Measurements from ENCODE around the gene DGKG.

DGKG gene

GRCh38 chr3:186209810-186210752, 152.0 kb downstream of the DGKG start:
- DNase-seq (ENCODE audit: low read depth) = no peak

DNA sequence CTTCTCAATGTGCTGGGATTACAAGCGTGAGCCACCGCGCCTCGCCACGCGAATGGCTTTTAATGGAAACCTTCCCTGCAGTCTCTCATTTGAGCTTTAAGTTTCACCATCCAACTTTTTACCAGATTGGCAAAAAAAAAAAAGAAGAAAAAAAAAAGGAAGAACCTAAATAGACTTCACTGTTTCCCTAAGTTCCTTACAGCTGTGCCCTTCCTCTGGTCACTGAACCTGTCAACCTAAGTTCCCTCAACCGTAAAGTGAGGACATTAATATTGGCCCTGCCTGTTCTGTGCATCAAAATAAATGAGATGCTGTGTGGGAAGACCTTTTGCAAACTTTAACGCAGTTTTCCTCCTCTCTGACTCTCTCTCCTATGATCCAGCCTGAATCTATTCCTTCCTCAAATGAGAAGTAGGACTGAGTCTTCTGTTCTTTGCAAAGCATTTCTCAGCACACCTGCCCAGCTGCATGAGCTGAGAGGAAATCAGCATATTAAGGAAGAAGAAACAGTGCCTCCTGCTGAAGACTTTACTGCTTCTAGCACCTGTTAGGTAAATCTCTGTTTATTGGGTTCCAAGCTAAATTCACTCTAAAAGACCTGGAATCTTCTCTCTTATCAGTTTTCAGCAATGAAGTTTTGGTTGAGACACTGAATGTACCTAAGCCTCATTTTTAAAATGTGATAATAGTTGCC, 153.6 kb downstream of the DGKG start:
- no peak for DNase-seq (ENCODE audit: low read depth)

- no peak for DNase-seq (ENCODE audit: low read depth)
Measured at GRCh38 chr3:186207515-186207914, 154.5 kb downstream of the DGKG start.

- no peak for DNase-seq (ENCODE audit: low read depth)
Measured at GRCh38 chr3:186200726-186201125, 161.3 kb downstream of the DGKG start.

DNA sequence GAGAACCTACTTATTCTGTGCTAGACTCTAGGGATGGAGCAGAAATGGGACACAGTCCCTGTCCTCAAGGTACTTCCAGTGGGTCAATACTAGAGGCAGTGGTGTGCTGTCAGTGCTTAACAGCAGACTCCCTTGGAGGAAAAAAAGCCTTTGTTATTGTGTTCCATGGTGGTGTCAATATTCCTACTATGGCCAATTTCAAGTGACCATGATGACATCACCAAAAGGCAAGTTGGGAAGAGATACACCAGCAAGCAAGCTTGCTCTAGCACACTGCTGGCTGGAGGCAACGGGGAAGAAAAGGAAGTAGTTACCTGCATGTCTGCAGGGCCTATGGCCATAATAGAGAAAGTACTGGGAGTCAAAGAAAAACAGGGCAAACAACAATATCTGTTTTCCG, 163.6 kb downstream of the DGKG start:
- DNase-seq (ENCODE audit: low read depth) = no peak

GRCh38 chr3:186194451-186194811, 167.6 kb downstream of the DGKG start:
- no peak for DNase-seq (ENCODE audit: low read depth)

- no peak for DNase-seq (ENCODE audit: low read depth)
Measured at GRCh38 chr3:186193534-186194450, 168.2 kb downstream of the DGKG start.

DNA sequence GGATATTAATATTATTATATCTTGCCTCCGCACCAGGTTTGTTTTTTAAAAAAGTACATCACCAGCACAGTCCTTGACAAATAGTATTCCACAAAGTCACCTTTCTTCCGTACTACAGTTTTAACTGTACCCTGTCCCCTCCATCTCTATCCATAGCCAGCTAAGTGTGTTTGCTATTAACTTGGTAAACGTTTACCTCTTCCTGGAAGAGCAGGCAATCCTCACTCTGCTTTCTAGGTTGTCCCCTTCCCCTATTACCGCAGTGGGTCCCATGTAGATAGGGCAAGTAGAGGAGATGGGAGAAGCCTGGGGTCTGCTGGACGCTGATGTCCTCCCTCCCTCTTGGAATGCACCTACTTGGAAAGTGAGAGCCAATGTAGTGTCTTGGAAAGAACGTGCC, 169.2 kb downstream of the DGKG start:
- no peak for DNase-seq (ENCODE audit: low read depth)

DNA sequence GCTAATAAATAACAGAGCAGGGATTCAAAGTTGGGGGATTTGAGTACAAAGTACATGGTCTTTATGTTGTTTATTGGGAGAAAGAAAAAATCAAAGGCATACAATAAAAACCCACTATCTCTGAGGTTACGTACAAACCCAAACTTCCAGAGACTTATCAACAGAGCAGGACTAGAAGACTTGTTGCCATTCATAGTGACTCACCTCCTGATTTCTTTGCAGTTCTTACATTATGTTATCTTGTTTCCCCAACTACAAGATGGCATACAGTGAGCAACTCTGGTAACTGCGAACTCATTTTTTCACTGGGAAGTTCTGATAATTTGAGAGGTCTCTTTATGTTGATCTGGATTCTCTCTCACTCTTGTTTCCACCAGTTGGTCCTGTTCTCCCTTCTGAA, 172.5 kb downstream of the DGKG start:
- no peak for DNase-seq (ENCODE audit: low read depth)

DNA sequence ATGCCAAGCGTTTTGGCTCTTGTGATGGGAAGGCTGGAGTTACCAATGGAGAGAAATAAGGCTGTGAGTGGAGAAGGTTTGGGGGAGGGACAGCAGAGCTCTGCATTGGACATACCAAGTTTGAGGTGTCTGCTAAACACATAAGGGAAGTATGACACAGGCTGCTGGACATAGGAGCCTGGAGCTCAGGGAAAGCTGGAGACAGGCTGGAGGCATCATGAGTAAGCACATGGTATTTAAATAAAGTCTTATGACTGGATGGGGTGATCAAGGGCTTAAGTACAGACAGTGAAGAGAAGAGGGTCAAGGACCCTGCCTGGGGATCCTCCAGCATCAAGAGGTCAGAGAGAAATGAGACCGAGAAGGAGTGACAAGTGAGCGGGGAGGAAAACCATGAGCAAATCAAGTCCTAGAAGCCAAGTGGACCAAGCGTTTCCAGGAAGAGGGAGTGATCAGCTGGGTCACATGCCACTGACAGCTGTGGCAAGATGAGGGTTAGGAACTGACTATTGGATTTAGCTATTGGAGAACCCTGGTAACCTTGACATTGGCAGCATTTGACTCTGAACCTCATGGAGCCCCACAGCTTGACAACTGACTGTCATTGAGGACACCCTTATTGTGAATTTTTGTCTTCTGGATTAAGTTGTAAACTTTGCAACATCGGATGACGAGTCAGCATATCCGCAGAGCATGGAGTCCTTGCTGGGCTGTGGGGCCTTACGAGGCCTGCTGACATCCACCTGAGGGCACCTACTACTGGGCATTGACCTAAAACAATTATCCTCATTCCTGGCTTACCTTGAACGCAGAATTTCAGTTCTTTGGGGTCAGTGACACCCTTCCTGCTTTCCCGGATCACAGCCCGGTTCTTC, 174.4 kb downstream of the DGKG start:
- DNase-seq (ENCODE audit: low read depth) = no peak

DNA sequence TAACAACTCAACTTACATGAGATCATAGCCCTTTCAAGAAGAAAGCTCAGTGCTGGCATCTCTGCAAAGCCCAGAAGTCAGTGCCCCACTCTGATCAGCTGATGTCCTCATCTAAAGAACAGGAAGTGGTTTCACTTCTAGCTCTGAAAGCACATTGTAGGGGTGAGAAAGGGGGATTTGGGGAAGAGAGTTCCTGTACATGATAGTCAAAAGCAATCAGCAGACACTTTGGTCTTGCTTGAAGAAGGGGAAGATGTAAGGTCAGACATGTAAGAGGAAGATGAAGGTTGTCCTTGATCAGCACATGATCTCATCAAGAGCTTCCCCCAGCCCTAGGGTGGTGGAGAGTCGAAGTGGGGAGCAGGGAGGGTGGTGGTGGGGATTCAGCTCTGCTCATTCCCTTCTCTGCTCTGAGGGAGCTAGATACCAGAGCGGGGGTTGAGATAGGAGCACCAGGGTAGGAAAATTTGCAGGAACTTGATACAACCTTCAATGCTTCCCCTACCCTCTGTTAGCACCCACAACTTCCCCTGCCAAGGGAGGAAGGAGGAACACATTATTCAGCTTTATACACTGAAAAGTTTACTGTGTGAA, 176.7 kb downstream of the DGKG start:
- no peak for DNase-seq (ENCODE audit: low read depth)

DNA sequence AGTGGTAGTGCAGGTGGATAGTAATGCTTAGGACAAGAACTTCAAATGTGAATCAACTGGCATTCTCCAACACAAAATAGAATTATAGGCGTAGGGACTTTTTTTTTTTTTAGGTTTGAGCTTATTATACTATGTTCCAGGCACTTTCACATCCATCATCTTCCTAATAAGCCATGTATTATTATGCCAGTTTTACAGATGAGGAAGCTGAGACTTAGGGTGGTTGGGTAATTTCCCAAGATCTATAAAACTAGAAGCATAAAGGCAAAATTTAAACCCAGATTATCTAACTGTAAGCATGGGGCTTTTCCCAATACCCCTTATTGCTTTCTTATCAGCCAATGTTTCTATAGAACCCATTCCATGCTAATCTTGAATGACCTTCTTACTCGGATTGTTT, 178.0 kb downstream of the DGKG start:
- no peak for DNase-seq (ENCODE audit: low read depth)

DNA sequence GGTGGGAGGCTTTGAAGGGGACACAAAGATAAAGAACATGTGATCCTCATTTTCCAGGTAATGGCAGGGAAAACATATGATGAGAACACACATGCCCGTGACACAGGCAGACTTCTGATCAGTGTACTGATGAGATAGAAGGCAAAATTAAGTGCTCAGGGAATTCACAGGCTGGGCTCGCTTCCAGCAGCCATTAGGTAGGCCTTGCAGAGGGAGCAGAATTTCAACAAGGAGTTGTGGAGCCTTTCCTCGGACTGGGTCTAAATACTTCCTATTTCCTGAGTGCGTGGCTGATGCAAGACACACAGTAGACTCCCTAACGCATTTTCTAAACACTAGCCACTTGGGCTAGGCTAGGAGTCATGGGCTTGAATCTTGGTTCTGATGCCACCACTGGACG, 179.2 kb downstream of the DGKG start:
- DNase-seq (ENCODE audit: low read depth) = no peak

GRCh38 chr3:186181901-186182300, 180.1 kb downstream of the DGKG start:
- DNase-seq (ENCODE audit: low read depth) = no peak

- no peak for DNase-seq (ENCODE audit: low read depth)
Measured at GRCh38 chr3:186180891-186181481, 181.0 kb downstream of the DGKG start.

DNA sequence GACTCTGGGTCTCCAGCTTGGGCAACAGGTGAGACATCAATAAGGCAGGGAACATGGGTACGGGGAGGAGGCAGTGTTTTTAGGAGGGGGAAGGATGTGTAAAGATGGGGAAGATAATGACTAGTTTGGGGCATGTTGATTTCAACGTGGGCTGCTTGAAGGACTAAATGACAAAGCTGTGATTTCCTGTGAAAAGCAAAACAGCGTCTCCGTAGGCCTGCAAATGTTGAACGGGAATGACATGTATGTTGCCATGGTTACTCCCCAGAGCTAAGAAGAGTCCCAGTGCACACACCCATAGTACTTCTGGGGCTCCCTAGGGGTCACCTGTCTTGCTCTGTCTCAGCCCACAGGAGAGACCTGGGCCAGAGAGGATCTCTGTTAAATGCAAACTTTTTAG, 181.9 kb downstream of the DGKG start:
- DNase-seq (ENCODE audit: low read depth) = no peak

DNA sequence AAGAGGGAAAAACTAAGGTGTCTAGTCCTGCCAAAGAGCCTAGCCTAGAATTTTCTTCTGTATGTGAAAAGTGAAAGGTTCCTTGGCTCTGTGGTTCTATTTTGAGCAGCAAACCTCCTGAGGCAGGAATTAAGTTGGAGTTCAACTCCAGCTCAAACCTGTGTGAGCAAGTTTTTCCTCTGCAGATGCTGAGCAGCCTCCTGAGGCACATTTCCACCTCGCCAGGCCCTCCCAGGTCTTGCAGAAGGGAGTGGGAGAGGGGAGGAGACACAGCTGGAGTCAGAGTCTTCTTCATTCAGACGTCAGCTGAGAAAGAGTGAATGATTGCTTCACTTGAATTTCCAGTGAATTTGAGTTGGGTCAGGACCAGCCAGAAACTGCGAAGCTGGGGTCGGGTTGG, 183.6 kb downstream of the DGKG start:
- no peak for DNase-seq (ENCODE audit: low read depth)

DNA sequence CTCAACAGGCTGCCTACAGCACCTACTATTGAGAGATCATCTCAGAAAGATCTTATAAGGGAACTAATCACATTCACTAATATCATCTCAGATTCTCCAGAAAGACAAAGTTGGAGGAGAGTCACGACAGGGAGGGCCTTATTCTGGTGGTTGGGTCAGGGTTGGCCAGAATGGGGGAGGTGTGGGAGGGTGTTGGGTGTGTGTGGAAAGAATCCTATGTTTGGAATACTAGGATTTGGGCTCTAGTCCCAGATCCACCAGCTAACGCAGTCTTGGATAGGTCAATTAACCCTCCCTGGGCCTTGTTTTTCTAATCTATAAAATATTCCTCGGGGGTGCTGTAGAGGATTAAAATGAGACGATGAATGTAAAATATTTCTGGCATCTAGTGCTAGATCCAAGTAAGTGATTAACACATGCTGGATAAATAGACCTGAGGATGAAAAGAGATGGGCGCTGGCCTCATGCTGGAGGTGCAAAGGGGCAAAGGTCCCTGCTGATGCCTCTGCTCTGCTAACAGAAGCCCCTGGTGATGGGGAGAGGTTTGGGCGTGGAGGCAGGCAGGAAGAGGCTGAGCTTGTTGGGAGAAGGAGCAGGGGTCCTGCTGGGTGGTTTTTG, 185.6 kb downstream of the DGKG start:
- no peak for DNase-seq (ENCODE audit: low read depth)

DNA sequence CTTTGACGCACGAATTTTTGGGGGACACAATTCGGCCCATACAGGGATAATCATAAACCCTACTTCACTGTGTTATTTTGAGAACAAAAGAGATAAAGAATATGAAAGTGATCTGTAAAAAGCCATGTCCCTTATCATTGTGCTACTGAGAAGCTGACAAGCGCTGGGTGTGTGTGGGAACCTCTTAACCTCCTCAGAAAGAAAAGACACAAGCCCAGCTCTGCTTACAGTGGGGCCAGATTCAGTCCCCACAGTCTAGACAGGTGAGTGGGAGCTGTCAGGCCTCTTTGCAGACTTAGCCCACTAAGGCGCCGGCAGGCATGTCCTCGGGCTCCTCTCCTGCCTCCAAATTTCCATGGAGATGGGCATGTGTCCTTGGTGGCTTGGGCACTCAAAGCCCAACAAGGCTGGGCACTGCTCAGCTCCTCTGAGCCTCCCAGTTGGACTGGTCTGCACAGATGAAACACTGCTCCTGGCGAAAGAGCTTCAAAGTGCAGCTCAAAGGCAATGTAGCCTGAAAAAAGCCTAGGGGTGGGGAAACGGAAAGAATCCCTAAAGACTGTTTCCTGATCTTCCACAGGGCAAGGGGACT, 188.7 kb downstream of the DGKG start:
- no peak for DNase-seq (ENCODE audit: low read depth)

DNA sequence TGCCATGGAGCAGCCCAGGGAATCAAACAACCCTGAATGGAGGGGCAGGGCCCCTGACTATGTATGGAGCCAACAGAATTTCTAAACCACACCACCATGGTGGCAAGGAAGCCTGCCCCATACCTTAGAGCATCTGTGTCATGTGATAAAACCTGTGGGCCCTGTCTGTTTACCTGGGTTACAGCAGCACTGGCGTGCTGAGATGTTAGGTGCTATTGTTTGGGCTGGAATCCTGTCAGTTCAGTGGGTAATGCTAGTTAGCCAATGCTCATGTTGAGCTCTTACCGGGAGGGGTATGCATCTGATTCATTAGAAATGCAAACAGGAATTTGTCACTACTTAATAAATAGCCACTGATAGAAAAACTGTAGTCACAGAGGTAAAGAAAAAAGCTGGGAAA, 189.7 kb downstream of the DGKG start:
- no peak for DNase-seq (ENCODE audit: low read depth)
